GM04503 (cell line): Measurements from ENCODE around the gene CYB561.

Experiments
- DNase-seq: peaks from one replicate; pipeline ENCODE4 v3.0.0-alpha.2; 2012; ENCODE audit warnings: low read depth

The CYB561 gene

DNA sequence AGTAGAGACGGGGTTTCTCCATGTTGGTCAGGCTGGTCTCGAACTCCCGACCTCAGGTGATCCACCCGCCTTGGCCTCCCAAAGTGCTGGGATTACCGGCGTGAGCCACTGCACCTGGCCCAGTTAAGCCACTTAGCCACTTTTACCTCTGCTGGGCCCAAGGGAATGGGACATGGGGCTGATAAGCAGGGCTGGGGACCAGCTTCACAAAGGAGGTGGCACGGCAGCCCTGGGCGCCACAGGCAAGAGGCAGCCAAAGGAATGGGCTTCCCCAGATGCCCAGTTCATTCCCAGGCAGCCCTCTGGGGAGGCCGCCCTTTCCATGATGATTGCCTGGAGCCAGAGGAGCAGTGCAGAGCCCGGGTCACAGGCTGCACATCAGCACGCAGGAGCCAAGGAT lies 5.0 kb upstream of the CYB561 start:
- no peak for DNase-seq

GRCh38 chr17:63450551-63450950 lies 4.4 kb upstream of the CYB561 start:
- DNase-seq = no peak

DNA sequence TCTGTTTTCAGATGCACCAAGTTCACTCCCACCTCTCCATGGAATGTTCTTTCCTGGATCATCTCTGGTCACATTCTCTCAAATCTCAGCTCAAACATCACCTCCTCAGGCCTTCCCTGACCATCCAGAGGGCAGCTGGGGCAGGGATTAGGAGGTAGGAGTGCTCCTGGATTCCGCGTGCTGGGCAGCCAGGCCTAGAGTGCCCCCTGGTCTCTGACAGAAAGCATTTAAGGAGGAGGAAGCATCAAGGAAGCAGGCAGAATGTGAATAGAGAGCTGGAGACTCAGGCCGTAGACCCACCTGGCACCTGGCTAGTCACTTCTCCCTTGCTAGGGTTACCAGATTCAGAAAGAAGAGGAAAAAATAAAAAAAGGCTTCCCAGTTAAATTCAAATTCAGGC lies 2.5 kb upstream of the CYB561 start:
- DNase-seq = no peak

- DNase-seq = no peak
Measured at GRCh38 chr17:63447471-63448009, 1.4 kb upstream of the CYB561 start.

DNA sequence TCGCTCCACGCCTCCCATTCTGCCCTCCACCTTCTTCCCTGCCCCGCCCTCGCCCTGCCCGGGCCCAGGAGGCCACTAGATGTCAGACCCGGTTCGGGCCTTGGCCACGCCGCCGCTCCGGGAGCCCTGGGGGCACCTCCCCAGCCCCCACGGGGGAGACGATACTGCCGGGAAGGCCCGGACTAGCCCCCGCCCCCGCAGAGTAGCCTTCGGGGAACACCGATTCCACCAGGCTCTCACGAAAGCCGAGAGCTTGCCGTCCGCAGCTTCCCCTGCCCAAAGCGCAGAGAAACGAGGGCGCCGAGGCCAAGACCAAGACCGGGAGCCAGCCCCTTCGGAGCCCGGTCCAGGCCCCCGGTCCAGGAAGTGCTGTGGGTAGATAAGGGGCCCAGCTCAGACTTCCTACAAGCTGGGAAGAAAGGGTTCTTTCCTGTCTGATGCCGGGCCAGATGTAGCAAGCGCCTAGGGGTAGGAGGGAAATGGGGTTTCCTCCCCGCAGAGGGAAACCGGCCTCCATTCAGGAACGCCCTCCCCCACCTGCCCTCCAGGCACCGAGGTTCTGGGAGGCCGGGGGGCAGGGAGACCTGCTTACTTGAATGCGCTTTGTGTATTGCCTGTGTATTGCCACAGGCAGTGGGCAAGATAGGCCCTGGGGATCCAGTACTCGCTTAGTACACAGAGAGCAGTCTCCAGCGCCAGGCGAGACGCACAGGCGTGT lies 806 bp upstream of the CYB561 start:
- no peak for DNase-seq

DNA sequence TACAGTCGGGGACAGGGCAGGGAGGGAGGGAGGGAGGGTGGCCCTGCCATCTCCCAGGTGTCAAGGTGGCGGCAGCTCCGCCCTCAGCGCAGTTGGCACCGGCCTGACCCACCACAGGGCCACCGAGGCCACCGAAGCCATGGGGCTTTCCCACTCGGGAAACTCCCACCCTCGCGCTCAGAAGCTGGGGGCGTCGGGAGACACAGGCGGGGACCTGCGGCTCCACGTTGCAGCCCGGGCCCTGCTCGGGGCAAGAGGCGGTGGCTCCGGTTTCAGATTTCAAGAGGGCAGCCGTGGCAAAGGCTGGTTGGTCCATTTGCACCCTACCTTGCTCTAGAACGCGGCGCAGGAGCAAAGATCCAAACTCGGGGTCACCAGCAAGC lies 544 bp downstream of the CYB561 start:
- no peak for DNase-seq

DNA sequence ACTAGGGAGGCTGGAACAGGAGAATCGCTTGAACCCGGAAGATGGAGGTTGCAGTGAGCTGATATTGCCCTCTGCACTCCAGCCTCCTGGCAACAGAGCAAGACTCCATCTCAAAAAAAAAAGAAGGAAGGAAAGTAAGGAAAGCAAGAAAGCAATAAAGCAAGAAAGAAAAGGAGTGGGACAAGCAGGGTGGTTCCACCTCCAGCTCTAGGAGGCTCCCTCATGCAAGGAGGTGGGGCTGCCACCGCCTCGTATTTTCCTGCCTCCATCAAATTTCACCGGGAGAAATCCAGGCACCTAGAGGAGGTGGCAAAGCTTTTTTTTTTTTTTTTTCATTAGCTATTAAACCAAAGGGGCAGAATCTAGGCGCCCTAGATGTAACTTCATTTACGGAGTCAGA lies 1.0 kb downstream of the CYB561 start:
- DNase-seq = no peak

GRCh38 chr17:63444457-63444856 lies 1.6 kb downstream of the CYB561 start:
- no peak for DNase-seq

DNA sequence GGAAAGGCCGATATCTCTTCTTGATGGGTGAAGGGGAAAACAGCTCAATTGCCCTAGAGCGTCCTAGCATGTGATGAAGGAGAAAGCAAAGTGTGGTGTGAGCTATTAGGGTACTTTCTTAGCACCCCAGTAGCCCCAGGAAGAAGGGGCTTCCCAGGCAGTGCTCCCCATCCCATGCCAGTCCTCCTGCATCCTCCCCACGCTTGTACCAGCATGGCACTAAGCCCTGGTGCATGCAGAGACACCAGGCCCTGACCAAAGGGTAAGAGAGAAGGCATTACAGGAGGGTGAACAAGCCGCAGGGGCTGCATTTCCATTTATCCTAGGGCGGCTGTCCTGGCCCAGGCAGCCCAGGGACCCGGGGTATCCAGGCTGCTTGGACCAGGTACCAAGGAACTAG lies 3.1 kb downstream of the CYB561 start:
- no peak for DNase-seq

DNA sequence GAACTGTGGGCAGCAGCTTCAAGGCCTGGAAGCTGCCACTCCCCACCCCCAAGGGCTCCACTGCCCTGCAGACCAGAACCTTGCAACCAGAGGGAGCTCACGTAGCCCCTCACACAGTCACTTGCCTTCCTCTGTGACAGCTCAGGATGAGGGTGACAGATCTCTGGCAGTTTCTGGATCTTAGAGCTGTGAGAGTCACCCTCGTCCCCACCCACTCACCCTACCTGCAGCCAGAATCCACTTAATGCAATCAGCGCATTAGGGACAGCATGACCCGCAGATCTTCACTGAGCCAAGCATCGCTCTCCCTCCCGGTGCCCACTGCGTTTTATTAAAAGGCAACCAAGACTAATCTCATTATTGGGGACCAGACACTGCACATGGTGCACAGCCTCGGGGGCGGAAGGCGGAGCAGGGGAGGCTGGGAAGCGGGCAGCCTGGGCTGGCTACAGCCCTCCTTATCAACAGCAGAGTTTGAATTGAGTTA lies 3.5 kb downstream of the CYB561 start:
- no peak for DNase-seq

DNA sequence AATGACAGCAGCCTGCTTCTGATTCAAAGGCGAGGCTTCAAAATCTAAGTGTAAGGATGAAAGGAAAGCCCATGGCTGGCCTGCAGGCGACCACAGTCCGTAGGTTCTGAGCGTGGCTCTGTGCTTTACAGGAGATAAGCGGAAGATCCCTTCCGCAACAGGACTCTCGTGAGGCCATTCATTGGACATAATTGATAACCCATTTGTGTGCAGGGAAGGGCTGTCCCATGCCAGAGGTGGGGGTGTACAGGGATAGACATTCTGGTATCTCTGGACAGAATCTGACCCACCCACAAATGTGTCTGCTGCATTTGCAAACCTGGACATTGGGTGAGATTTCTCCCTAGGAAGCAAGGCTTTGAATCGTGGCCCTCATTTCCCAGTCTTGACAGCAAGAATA lies 4.0 kb downstream of the CYB561 start:
- no peak for DNase-seq

GRCh38 chr17:63441654-63442053 lies 4.5 kb downstream of the CYB561 start:
- DNase-seq = no peak

- DNase-seq = no peak
Measured at GRCh38 chr17:63440770-63441335, 5.3 kb downstream of the CYB561 start.

DNA sequence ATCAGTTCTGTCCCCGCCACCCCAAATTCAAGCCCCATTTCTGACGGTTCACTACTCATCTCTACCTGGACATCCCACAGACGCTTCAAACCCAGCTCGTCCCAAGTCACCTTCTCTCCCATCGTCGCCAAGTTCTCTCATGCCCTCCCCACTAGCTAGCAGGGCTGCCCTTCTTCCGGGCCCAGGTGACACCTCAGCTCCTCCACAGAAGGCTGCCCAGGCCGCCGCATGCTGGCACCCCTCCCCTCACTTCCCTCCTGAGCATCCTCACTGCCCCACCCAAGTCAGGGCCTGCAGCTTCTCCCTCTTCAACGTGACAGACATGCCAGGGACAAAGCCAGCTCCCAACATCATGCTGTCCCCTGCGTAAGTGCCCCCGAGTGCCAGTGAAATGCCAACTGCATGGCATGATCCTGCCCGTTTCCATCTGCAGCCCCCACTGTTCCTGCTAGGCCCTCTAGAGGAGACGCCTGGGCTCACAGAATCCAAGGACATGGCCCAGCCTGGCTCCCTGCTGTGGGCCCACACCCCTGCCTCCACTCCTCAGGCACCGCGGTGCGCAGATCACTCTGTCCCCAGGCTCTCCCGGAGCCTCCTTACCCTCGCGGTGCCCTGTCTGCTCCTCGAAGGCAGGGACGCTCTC lies 5.9 kb downstream of the CYB561 start:
- DNase-seq = no peak

DNA sequence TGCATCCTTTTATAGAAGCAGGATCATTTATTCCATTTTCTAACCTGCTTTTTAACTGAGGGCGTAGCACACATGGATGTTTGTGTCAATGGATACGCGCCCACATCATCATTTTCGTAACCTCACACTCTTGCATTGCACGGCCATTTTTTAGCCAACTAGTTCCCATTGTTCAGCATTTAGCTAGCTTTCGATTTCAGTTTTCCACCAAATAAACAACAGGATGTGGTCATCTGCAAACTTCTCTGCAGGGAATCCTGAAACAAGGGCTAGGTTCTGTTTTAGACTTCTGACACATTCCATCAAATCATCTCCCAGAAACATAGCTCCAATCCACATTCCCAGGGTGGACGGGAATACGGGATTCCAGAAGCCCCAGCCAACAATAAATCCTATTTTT lies 6.4 kb downstream of the CYB561 start:
- DNase-seq = peak; percentile 27

- no peak for DNase-seq
Measured at GRCh38 chr17:63438092-63439051, 7.7 kb downstream of the CYB561 start.

DNA sequence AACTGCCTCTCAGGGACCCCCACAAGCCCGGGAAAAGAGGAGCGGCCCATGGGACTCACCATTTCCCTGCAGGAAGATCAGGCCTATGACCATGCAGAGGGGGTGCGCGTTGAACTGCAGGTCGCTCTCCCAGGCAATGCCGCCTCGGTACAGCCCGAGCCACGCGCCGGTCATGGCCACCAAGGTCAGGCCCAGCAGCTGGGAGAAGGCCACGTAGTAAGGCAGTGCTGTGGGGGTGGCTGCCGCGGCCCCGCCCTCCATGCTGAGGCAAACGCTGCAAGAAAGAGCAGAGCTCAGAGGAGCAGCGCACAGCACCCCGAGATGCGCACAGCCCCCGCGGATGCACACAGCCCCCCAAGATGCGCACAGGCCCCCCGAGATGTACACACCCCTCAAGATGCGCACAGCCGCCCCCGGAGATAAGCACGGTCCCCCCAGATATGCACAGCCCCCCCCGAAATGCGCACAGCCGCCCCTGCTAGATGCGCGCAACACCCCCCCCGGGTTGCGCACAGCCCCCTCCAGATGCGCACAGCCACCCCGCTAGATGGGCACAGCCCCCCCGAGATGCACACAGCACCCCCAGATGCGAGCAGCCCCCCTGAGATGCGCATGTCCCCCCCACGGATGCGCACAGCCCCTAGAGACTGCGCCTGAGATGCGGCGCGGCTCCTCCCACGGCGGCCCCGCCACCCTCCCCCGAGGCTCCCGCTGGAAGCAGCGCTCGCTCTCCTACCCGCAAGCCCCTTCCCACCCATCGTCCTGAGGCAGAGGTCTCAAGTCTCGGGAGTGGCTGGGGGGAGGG lies 8.6 kb downstream of the CYB561 start:
- no peak for DNase-seq

DNA sequence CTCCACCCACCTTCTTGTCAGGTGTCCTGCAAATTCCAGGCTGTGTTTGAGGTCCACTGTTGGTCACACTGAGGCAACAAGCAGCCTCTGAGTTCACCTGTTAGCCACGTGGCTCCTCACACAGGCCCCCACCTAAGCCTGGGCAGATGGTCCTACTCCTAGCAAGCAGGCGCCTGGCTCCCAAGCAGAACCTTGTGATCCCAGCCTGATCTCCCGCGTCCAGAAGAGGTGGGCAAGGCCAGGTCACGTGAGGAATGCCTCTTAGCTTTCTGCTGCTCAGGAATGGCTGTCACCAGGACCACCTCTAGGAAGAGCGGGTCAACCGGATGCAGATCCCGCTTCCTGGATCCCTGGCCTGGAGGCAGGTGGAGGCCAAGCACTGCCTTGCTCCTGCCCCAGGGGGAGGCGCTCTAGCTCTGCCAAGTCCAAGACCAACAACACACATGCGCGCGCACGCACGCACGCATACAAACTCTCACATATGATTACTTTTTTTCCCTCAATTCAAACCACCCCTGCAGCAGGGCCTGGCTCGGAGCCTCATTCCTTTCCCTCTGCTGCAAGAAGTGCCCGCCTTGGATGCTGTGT lies 9.5 kb downstream of the CYB561 start:
- DNase-seq = no peak

DNA sequence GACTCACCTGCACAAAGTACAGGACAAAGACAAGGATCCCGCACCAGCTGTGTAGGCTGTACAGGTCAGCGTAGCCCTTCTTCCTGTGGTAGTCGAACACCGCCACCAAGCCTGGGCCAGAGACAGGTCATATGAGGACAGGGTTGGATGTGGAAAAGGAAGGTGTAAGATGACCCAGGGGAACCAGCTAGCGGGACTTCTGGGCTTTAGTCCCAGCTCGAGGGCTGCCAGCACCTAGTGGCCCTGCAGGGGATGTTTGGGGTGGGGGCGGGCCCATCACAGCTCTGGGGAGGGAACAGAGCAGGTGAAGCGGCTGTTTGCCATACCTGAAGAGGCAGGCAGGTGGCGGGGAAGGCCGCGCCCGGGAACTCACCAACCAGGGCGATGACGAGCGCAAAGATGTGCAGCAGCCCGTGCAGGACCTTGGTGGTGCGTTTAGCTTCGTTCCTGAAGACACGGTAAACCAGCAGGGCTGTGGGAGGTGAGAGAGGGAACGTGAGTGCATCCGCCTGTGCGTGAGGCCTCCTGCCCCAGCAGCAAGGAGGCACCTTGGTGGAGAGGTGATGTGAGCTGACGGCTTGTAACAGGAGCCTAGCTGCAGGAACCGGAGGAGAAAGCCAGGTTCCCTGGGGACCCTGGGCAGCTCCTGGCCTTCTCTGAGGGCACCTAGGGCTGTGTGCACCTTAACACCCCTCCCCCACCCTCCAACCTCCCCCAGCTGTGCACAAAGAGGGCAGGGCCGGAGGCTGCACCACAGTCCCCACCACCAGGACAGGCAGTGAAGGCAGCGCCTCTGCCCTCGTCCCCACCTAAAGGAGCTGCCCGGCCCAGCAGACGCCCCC lies 10.2 kb downstream of the CYB561 start:
- DNase-seq = no peak
